Panc1 (cell line): ENCODE data around the gene SCO2. TPM values are rescaled to one million over a fixed set of nuclear protein-coding genes. Genes with fewer than 3 reads are reported as not detected.

ENCODE experiments used
- ATAC-seq: fragments of 200-7000 bp; cut with Tn5 transposase; 2 replicates; pipeline ENCODE4 v1.9.1; 2020; ENCODE audit warnings: mild to moderate bottlenecking, moderate library complexity
- BruUV-seq: library from RNA; stranded (reverse); fragments of 400-500 nt; replicated peaks from 2 replicates; lab custom pipeline; 2021; lab: Mats Ljungman, UMichigan
- CTCF ChIA-PET: fragments of 300-600 bp; sonication (Branson Sonifier 250); formaldehyde crosslinking; loops from one replicate; lab custom pipeline; 2022; ENCODE audit warnings: antibody characterized with exemption; lab: Charles Lee
- POLR2A ChIA-PET: fragments of 300-600 bp; sonication (Branson Sonifier 250); formaldehyde crosslinking; loops from one replicate; lab custom pipeline; 2022; ENCODE audit warnings: antibody characterized with exemption; lab: Charles Lee
- DNase-seq: peaks from one replicate; pipeline ENCODE4 v3.0.0-alpha.2; 2010; ENCODE audit warnings: low read depth, low spot score
- H3K27ac ChIP-seq: 2 replicates; pipeline ENCODE4 v1.5.1; 2011; ENCODE audit warnings: mild to moderate bottlenecking, low read length, inconsistent platforms
- H3K27me3 ChIP-seq: fragments of 200-500 bp; sonication (Bioruptor generic); 2 replicates; pipeline ENCODE4 v1.6.0; 2014; ENCODE audit warnings: low read length, inconsistent platforms; ENCODE audit not compliant: control insufficient read depth, insufficient read depth
- H3K36me3 ChIP-seq: fragments of 200-500 bp; sonication (Bioruptor generic); 2 replicates; pipeline ENCODE4 v1.5.1; 2014; ENCODE audit warnings: inconsistent platforms, mild to moderate bottlenecking, low read length, moderate library complexity; ENCODE audit not compliant: control insufficient read depth, insufficient read depth
- H3K4me1 ChIP-seq: 2 replicates; pipeline ENCODE4 v1.5.1; 2011; ENCODE audit warnings: inconsistent platforms, mild to moderate bottlenecking, low read length, moderate library complexity; ENCODE audit not compliant: control insufficient read depth, insufficient read depth
- H3K4me3 ChIP-seq, 2 experiments: 2 replicates each; pipeline ENCODE4 v1.5.1; 2011 to 2012; ENCODE audit warnings: low read depth in 2 of 2, low read length in 2 of 2, mild to moderate bottlenecking in 2 of 2, inconsistent platforms in 1 of 2, moderate library complexity in 1 of 2
- H3K9me3 ChIP-seq: fragments of 200-500 bp; sonication (Bioruptor generic); 2 replicates; pipeline ENCODE4 v1.5.1; 2014; ENCODE audit warnings: low read depth, mild to moderate bottlenecking, inconsistent platforms, low read length, moderate library complexity; ENCODE audit not compliant: control insufficient read depth, insufficient read depth
- CTCF ChIP-seq: fragments of 450-650 bp; IDR thresholded peaks from 2 replicates; pipeline ENCODE4 v1.5.1; 2017; ENCODE audit warnings: mild to moderate bottlenecking
- POLR2AphosphoS5 ChIP-seq: IDR thresholded peaks from 2 replicates; pipeline ENCODE4 v1.6.1; 2012; ENCODE audit warnings: mild to moderate bottlenecking, low read depth, low read length, moderate library complexity
- REST ChIP-seq, 2 experiments: IDR thresholded peaks; 2 replicates each; pipeline ENCODE4 v1.6.1; 2011 to 2012; ENCODE audit warnings: low read depth in 2 of 2, control low read depth in 1 of 2, low read length in 1 of 2, mild to moderate bottlenecking in 1 of 2, moderate library complexity in 1 of 2; ENCODE audit not compliant: insufficient read depth in 1 of 2
- SIN3A ChIP-seq: IDR thresholded peaks from 2 replicates; pipeline ENCODE4 v1.6.1; 2012; ENCODE audit warnings: low read depth, mild to moderate bottlenecking, low read length, moderate library complexity, borderline replicate concordance; ENCODE audit not compliant: insufficient read depth
- TCF7L2 ChIP-seq: IDR thresholded peaks from 2 replicates; pipeline ENCODE4 v1.6.1; 2011; ENCODE audit warnings: mild to moderate bottlenecking, low read depth, low read length, inconsistent platforms
- in situ Hi-C: cut with HindIII; loops from 2 replicates; pipeline ENCODE4 v1.10.0; 2016; ENCODE audit warnings: low sequenced_read_pairs, low pct_unique_long_range_greater_than_20kb
- intact Hi-C: fragments of 100-400 bp; cut with micrococcal nuclease; formaldehyde crosslinking; loops from one replicate; pipeline ENCODE4 v1.10.0; 2022; ENCODE audit not compliant: unreplicated experiment
- total RNA-seq: library from RNA; stranded (reverse); gene quantifications from one replicate; pipeline ENCODE4 v1.2.1, GENCODE V29; 2021; ENCODE audit not compliant: unreplicated experiment

The SCO2 gene
- total RNA-seq, 1 experiment from 2014 or later, result 14.2 TPM

- H3K9me3 ChIP-seq, result no peaks in the 10 kb centered on the region
- in situ Hi-C loops, result no loop called here
- H3K4me3 ChIP-seq, result no peak overlapping the region
- BruUV-seq, result no TSS peak
- intact Hi-C loops, result no loop called here
- no peaks in the 10 kb centered on the region for H3K36me3 ChIP-seq
- ChIA-PET POLR2A (no interaction called here), CTCF (interaction anchor here (0.7 kb wide), 1 partner anchor 281 kb away, joined by 7 read pairs; no protein-coding TSS in a partner anchor)
- no peaks in the 10 kb centered on the region for H3K27me3 ChIP-seq
- DNase-seq (no peak), ATAC-seq (no peak)
- no peak overlapping the region for H3K27ac ChIP-seq
- H3K4me1 ChIP-seq, result peaks cover 13% of the 10 kb centered on the region
- TF ChIP-seq SIN3A (no peak), POLR2AphosphoS5 (no peak), REST (IDR thresholded peaks at IDR 0.05; ENCODE audit: insufficient read depth in 1 of 2, low read depth in 2 of 2, low read length in 1 of 2) (no peak), CTCF (no peak), TCF7L2 (no peak)
These were observed 35.8 kb downstream of the SCO2 start for GRCh38 chr22:50489363-50490243.

- ChIA-PET POLR2A (no interaction called here), CTCF (interaction anchor here (0.7 kb wide), 1 partner anchor 280 kb away, joined by 7 read pairs; no protein-coding TSS in a partner anchor)
- Histone ChIP-seq H3K9me3 (no peaks in the 10 kb centered on the region), H3K36me3 (no peaks in the 10 kb centered on the region), H3K27ac (no peak overlapping the region), H3K4me1 (peaks cover 13% of the 10 kb centered on the region), H3K27me3 (no peaks in the 10 kb centered on the region), H3K4me3 (no peak overlapping the region)
- BruUV-seq, result no TSS peak
- TF ChIP-seq REST (IDR thresholded peaks at IDR 0.05; ENCODE audit: insufficient read depth in 1 of 2, low read depth in 2 of 2, low read length in 1 of 2), result no peak
- no peak for TF ChIP-seq CTCF
- no peak for TF ChIP-seq TCF7L2
- no peak for TF ChIP-seq SIN3A
- no peak for TF ChIP-seq POLR2AphosphoS5
- no peak for DNase-seq
- no peak for ATAC-seq
- in situ Hi-C loops, result no loop called here
- intact Hi-C loops, result no loop called here
These were observed 36.5 kb downstream of the SCO2 start for GRCh38 chr22:50488886-50489285.
